Right ventricle myocardium inferior (tissue), 1 donor: ENCODE measurements around the gene SHMT2. TPM values are rescaled to one million over a fixed set of nuclear protein-coding genes. Genes with fewer than 3 reads are reported as not detected.

Experiments used
- ATAC-seq: fragments of 200-7000 bp; cut with Tn5 transposase; one replicate; pipeline ENCODE4 v1.9.1; 2020; ENCODE audit warnings: mild to moderate bottlenecking, moderate library complexity
- DNase-seq: peaks from one replicate; pipeline ENCODE4 v3.0.0; 2021; ENCODE audit errors: missing footprints
- intact Hi-C: fragments of 100-400 bp; cut with DNase I; formaldehyde crosslinking; loops from one replicate; pipeline ENCODE4 v1.11.0; 2022
- total RNA-seq: library from RNA; stranded (reverse); fragmentation: NEBNext Ultra II Directional; extraction: Animal tissue kit (Norgen Biotek cat#: 25700); gene quantifications from one replicate; pipeline ENCODE4 v1.2.1, GENCODE V29; 2021
- donor health status: DM: no; HTN: yes; CAD: no; lungs with severe emphysema.

The SHMT2 gene
- total RNA-seq, 1 donor from 2014 or later = 32.8 TPM

GRCh38 chr12:57222286-57223190, 7.0 kb upstream of the SHMT2 start:
- intact Hi-C loops = no loop called here
- DNase-seq (no peak), ATAC-seq (no peak)

- no peak for ATAC-seq
- DNase-seq = peak; percentile 55
- intact Hi-C loops = no loop called here
Measured at GRCh38 chr12:57223191-57224165, 6.0 kb upstream of the SHMT2 start.

- ATAC-seq (no peak), DNase-seq (peak; percentile 59)
- intact Hi-C loops = no loop called here
Measured at GRCh38 chr12:57224278-57224972, 5.1 kb upstream of the SHMT2 start.

- ATAC-seq = peak; percentile 38
- intact Hi-C loops = no loop called here
- peak; percentile 86 for DNase-seq
Measured at GRCh38 chr12:57224973-57225679, 4.4 kb upstream of the SHMT2 start.

GRCh38 chr12:57225680-57226210, 3.8 kb upstream of the SHMT2 start:
- ATAC-seq = no peak
- intact Hi-C loops = no loop called here
- DNase-seq = peak; percentile 22

GRCh38 chr12:57226588-57227314, 2.8 kb upstream of the SHMT2 start:
- DNase-seq (peak; percentile 30), ATAC-seq (no peak)
- intact Hi-C loops = no loop called here

- ATAC-seq (no peak), DNase-seq (no peak)
- intact Hi-C loops = no loop called here
Measured at GRCh38 chr12:57227315-57228115, 2.0 kb upstream of the SHMT2 start.

- intact Hi-C loops = no loop called here
- no peak for ATAC-seq
- DNase-seq = no peak
Measured at GRCh38 chr12:57229046-57229633, 371 bp upstream of the SHMT2 start.

- intact Hi-C loops = no loop called here
- DNase-seq = peak; percentile 44
- ATAC-seq = no peak
Measured at GRCh38 chr12:57230381-57231155, 1.1 kb downstream of the SHMT2 start.

- no peak for ATAC-seq
- DNase-seq = peak; percentile 45
- intact Hi-C loops = no loop called here
Measured at GRCh38 chr12:57231276-57232021, 1.9 kb downstream of the SHMT2 start.

- intact Hi-C loops = no loop called here
- no peak for ATAC-seq
- DNase-seq = no peak
Measured at GRCh38 chr12:57232156-57232756, 2.7 kb downstream of the SHMT2 start.

- DNase-seq = no peak
- intact Hi-C loops = no loop called here
- no peak for ATAC-seq
Measured at GRCh38 chr12:57233357-57234232, 4.1 kb downstream of the SHMT2 start.

GRCh38 chr12:57234233-57234570, 4.7 kb downstream of the SHMT2 start:
- ATAC-seq (no peak), DNase-seq (no peak)
- intact Hi-C loops = no loop called here

GRCh38 chr12:57234571-57235016, 5.1 kb downstream of the SHMT2 start:
- intact Hi-C loops = no loop called here
- ATAC-seq (no peak), DNase-seq (no peak)
